ENCODE results near the gene ATP13A1.
"Not testable (repeated sequence)": the region's sequence is repeated elsewhere in the genome, so short reads cannot be mapped to it uniquely, and the experiment has no call there.

ATP13A1 gene

DNA sequence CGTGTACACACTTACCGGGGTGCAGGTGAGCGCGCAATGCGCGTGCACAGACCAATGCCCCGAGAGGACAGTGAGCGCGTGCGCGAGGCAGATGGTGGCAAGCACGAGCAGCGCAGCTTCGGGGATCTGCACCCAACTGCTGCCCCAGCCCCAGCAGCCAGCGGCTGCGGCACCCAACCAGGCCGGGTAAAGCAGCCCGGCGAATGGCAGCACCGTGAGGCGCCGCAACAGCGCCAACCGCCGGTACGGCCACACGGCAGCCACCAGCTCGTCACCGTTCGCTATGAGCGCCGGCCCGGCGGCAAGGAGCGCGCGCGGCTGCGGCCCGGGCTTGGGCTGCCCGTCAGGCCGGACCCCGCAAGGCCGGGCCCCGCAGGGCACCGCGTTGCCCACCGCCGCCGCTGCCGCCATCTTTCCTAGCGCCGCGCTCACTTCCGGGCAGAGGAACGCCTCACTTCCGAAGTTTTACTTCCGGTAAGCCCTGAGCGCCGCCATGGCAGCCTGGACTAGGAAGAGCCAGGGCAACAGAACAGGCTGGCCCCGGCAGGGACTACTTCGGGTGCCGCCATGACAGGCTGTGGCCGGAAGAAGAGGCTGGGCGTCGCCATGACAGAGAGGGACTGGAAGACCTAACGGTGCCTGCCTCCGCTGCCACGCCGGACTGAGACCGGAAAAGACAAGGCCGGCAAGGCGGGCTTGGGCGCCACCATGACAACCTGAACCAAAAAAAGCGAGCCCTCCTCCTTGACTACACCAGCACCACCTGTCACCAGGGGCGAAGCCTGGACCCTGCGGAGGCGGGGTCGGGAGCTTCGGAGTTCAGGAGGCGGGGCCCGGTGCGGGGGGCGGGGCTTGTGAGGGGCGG lies at the start of gene ATP13A1:
Gene ATP13A1 (minus strand): TSS at position 421 of the 865 bp plus-strand sequence. CDS start 10 bp downstream, at position 411.
- peak; percentile 95 for DNase-seq (ENCODE audit: low spot score)

DNA sequence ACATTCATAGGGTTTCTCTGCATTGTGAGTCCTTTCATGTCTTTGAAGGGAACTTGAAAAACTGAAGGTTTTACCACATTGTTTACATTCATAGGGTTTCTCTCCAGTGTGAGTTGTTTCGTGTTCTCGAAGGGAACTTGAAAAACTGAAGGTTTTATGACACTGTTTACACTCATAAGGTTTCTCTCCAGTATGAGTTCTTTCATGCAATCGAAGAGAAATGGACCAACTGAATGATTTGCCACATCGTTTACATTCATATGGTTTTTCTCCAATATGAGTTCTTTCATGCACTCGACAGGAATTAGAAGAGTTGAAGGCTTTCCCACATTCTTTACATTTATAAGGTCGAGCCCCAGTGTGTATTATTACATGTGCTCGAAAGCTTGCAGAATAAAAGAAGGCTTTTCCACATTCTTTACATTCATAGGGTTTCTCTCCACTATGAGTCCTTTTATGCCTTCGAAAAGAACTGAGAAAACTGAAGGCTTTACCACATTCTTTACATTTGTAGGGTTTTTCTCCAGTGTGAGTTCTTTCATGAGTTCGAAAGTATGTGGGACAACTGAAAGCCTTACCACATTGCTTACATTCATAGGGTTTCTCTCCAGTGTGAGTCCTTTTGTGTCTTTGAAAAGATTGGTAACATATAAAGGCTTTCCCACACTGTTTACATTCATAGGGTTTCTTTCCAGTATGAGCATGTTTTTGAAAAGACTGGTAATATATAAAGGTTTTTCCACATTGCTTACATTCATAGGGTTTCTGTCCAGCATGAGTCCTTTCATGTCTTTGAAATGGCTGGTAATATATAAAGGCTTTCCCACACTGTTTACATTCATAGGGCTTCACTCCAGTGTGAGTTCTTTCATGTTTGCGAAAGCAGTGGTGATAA lies 48.7 kb upstream of the ATP13A1 start:
- no peak for DNase-seq (ENCODE audit: low spot score)

DNA sequence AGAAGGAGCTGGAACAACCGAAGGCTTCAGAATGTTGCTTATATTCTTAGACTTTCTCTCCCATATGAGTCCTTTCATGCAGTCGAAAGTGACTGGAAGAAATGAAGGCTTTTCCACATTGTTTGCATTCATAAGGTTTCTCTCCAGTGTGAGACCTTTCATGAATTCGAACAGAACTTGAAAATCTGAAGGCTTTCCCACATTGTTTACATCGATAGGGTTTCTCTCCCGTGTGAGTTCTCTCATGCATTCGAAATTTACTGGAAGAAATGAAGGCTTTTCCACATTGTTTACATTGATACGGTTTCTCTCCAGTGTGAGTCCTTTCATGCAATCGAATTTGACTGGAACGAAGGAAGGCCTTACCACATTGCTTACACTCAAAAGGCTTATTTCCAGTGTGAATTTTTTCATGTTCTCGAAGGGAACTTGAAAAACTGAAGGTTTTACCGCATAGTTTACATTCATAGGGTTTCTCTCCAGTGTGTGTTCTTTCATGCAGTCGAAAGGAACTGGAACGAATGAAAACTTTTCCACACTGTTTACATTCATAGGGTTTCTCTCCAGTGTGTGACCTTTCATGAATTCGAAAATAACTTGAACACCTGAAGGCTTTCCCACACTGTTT lies 47.9 kb upstream of the ATP13A1 start:
- no peak for DNase-seq (ENCODE audit: low spot score)

DNA sequence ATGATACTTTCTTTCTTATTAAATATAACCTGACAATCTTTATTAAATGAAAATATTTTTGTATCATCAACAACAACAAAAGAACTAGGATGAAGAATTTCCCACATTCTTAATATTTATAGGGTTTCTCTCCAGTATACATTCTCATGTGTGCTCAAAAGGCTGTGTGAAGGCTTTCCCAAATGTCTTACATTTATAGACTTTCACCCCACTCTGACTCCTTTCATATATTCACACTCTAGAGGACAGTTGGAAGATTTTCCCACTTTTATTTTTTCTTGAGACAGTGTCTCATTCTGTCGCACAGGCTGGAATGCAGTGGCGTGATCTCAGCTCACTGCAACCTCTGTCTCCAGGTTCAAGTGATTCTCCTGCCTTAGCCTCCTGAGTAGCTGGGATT lies 47.0 kb upstream of the ATP13A1 start:
- DNase-seq (ENCODE audit: low spot score), result no peak

DNA sequence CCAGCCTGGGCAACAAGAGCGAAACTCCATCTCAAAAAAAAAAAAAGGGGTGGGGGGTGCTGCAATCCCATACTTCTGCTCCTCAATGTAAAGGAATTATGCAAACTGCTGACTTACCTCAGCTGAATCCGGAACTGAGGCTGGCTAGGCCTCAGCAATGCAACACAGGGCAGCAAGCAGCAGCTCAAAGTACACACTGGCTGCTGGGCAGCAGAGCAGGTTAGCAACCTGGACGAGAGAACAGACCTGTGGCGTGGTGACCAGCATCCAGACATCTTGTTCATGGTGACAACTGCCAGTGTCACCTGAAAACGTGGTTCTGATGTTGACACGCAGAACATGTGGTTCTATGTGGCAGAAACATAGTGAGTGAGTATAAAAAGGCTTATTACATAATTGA lies 41.4 kb upstream of the ATP13A1 start:
- DNase-seq (ENCODE audit: low spot score), result no peak

DNA sequence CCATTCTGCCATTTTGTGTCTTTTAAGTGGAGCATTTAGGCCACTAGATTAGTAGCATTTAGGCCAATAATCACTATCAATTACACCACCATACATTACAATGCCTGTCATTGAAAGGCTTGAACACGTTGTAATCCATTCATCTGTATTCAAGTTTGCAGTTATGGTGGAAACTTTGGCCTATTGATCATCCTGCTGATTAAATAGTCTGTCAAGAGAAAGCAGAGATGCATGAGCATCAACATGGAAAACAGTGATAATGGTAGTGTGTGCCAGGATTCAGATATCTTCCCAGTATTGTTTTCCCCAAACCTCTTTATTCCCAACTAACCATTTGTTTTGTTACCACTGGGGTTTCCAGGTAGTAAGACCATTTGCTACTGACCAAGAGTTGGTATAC lies 37.0 kb upstream of the ATP13A1 start:
- DNase-seq (ENCODE audit: low spot score), result not testable (repeated sequence)

DNA sequence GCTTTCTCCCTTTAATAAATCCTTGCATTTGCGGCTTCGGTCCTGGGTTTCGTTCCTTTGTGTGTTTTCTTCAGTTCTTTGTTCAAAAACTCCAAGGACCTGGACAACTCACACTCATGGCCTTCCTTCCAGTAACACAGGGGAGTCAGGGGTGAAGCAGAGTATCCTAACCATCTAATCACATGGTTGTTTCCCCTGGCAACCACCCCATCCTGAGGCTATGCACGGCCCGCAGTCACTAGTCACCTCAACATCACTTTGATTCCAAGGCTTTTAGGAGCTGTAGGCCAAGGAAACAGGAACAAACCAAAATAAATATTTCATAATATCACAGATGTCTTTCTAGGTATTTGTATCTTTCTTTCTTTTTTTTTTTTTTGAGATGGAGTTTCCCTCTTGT lies 34.1 kb upstream of the ATP13A1 start:
- no peak for DNase-seq (ENCODE audit: low spot score)

DNA sequence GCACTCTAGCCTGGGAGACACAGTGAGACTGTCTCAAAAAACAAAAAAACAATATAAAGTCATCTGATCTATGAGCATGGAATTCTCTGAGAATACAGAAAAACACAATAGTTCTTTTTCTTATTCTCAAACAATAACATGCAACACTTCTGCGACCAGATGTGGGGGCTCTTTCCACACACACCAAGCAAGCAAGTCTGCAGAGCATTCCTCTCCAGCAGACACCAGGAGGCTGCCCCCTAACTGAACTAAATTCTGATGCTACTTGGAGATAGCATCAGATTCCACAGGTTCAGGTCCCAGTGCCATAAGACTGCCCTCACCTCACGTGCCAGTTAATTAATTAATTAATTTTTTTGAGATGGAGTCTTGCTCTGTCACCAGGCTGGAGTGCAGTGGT lies 32.9 kb upstream of the ATP13A1 start:
- DNase-seq (ENCODE audit: low spot score), result no peak

DNA sequence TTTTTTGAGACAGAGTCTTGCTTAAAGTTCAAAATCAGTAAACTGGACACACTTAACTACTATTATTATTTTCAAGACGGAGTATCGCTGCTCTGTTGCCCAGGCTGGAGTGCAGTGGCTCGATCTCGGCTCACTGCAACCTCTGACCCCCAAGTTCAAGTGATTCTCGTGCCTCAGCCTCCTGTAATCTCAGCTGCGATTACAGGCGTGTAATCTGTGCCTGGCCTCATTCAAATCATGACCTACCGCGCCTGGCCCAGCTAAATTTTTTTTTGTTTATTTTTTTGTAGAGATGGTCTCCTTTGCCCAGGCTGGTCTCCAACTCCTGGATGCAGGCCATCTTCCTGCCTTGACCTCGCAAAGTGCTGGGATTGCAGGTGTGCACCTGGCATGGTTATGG lies 28.2 kb upstream of the ATP13A1 start:
- DNase-seq (ENCODE audit: low spot score), result no peak

DNA sequence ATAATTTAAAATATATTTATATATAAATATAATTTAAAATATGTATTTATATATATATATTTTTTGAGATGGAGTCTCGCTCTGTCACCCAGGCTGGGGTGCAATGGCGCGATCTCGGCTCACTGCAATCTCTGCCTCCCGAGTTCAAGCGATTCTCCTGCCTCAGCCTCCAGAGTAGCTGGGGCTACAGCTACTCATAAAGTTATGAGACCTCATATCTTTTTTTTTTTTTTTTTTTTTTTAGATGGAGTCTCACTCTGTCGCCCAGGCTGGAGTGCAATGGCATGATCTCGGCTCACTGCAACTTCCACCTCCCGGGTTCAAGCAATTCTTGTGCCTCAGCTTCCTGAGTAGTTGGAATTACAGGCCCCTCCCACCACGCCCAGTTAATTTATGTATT lies 25.5 kb upstream of the ATP13A1 start:
- DNase-seq (ENCODE audit: low spot score), result not testable (repeated sequence)

DNA sequence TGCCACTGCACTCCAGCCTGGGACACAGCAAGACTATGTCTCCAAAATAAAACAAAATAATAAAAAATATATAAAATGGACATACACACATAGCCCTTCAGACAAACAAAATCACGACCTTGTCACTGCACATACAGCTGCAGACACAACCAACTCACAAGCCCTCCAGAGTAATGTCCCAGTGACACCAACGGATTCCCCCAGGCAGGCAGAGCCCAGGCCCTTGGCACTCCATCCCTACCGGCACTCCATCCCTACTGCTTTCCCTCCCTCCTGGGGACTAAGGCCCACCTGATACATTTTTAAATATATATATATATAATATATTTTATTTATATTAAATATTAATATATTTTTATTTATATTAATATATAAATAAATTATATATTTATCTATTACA lies 23.6 kb upstream of the ATP13A1 start:
- no peak for DNase-seq (ENCODE audit: low spot score)

DNA sequence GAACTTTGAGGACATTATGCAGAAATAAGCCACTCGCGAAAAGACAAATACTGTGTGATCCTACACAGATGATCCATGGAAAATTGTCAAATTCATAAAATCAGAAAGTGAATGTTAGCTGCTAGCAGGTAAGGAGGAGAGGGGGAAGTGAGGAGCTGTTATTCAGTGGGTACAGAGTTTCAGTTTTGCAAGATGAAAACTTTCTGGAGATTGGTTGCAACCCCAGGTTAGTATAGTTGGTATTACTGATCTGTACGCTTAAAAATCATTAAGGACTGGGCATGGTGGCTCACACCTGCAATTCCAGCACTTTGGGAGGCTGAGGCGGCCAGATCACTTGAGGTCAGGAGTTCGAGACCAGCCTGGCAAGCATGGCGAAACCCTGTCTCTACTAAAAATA lies 23.1 kb upstream of the ATP13A1 start:
- DNase-seq (ENCODE audit: low spot score), result no peak

DNA sequence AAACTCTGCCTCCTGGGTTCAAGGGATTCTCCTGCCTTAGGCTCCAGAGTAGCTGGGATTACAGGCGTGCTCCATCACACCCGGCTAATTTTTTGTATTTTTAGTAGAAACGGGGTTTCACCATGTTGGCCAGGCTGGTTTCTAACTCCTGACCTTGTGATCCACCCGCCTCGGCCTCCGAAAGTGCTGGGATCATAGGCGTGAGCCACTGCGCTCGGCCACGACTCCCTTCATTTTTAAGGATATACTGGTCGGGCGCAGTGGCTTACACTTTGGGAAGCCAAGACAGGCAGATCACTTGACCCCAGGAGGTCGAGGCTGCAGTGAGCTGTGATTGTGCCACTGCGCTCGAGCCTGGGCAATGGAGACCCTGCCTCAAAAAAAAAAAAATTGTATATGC lies 22.6 kb upstream of the ATP13A1 start:
- DNase-seq (ENCODE audit: low spot score), result not testable (repeated sequence)

DNA sequence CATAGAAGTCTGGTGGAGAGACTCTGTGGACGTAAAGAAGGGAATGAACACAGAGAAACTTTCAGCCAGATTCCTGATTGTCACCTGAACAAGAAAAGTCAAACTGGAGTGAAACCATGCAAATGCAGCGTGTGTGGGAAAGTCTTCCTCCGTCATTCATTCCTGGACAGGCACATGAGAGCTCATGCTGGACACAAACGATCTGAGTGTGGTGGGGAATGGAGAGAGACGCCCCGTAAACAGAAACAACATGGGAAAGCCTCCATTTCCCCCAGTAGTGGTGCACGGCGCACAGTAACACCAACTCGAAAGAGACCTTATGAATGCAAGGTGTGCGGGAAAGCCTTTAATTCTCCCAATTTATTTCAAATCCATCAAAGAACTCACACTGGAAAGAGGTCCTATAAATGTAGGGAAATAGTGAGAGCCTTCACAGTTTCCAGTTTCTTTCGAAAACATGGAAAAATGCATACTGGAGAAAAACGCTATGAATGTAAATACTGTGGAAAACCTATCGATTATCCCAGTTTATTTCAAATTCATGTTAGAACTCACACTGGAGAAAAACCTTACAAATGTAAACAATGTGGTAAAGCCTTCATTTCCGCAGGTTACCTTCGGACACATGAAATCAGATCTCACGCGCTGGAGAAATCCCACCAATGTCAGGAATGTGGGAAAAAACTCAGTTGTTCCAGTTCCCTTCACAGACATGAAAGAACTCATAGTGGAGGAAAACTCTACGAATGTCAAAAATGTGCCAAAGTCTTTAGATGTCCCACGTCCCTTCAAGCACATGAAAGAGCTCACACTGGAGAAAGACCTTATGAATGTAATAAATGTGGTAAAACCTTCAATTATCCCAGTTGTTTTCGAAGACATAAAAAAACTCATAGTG lies 15.9 kb upstream of the ATP13A1 start:
- DNase-seq (ENCODE audit: low spot score), result no peak

DNA sequence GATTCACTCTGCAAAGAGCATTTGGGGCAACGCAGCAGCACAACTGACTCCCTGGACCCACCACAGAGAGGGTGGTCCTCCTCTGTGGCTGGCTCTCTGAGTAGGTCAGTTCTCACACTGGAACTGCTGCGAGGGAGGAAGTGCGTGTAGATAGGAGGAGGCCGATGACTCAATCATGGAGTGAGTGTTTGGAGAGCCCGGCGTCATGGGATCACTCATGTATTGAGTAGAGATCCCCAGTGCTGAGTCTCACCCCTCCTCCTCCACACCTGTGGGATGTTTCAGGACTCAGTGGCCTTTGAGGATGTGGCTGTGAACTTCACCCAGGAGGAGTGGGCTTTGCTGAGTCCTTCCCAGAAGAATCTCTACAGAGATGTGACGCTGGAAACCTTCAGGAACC lies 14.1 kb upstream of the ATP13A1 start:
- DNase-seq (ENCODE audit: low spot score), result peak; percentile 23

DNA sequence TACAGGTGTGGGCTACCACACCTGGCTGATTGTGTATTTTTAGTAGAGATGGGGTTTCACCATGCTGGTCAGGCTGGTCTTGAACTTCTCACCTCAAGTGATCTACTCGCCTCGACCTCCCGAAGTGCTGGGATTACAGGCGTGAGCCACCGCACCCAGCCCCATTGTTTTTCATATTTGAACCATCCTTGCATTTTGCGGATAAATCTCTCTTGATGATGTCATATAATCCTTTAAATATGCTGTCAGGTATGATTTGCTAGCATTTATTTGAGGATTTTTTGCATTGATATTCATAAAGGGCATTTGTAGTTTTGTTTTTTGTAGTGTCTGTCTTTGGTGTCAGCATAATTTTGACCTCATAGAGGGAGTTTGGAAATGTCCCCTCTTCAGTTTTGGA lies 10.8 kb upstream of the ATP13A1 start:
- DNase-seq (ENCODE audit: low spot score), result no peak

DNA sequence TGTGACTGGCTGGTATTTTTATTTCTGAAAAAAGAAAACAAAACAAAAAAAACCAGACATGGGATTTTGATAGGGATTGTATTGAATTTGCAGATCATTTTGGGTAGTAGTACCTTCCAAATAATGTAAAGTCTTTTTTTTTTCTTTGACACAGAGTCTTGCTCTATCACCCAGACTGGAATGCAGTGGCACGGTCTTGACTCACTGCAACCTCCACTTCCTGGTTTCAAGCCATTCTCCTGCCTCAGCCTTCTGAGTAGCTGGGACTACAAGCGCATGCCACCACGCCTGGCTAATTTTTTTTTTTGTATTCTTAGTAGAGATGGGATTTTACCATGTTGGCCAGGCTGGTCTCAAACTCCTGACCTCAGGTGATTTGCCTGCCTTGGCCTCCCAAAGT lies 9.3 kb upstream of the ATP13A1 start:
- DNase-seq (ENCODE audit: low spot score), result peak; percentile 54

DNA sequence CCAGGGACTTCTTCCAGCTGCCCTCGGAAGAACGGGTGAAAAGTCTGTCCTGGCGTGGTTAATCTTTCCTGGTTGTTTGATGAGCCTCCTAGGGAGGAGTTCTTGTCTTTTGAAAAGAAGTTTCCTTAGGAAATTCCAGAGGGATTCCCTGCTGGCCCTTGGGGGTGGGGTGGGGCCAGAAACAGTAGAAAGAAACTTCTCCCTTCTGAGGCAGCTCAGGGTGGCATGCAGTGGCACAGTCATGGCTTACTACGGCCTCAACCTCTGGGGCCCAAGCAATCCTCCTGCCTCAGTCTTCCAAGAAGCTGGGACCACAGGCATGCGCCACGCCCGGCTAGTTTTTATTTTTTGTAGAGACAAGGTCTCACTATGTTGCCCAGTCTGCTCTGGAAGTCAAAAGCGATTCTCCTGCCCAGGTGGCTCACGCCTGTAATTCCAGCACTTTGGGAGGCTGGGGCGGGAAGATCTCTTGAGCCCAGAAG lies 6.6 kb upstream of the ATP13A1 start:
- DNase-seq (ENCODE audit: low spot score), result no peak

DNA sequence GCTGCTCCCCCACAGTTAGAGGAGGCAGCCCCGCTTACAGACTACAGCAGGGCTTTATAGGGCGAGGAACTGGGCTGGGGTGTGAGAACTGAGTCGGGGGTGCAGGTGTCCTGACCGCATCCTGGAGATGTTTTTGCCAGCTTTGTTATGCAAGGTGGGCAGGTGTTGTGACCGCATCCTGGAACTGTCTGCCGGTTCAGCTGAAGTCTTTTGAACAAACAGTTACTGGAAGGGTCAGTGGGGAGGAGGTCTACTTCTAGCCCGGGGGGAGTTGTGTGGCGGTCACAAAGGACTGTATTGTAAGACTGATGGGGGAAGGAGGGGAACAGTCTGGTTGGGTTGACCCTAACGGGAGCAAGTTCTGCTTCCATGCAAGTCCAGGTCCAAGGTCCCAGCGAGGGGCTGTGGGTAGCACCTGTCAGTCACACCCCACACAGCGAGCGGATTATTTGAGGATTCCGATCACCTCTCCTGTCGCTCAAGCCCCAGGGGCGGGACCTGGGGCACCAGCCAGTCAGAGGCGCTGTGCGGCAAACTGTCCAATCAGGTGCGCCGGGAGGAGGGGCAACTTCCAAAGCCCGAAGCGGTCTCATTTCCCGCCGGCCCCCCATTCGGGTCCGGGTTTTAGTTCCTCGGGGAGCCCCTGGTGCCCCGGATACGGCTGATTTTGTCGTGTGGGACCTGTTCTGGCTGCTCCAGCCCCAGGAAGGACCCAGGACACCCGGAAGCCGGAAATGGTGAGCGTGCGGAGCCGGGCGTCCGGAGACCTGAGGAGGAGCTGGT lies 4.9 kb upstream of the ATP13A1 start, which contains the start of gene ZNF101:
Gene ZNF101 (plus strand): TSS at position 610 of the 783 bp plus-strand sequence. CDS start 125 bp downstream, at position 735.
- DNase-seq (ENCODE audit: low spot score), result peak; percentile 97

DNA sequence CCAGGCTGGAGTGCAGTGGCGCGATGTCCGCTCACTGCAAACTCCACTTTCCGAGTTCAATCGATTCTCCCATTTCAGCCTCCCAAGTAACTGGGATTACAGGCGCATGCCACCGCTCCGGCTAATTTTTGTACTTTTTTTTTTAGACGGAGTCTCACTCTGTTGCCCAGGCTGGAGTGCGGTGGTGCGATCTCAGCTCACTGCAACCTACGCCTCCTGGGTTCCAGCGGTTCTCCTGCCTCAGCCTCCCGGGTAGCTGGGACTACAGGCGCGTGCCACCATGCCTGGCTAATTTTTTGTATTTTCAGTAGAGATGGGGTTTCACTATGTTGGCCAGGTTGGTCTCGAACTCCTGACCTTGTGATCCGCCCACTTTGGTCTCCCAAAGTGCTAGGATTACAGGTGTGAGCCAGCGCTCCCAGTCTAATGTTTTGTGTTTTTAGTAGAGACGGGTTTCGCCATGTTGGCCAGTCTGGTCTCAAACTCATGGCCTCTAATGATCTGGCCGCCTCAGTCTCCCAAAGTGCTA lies 2.0 kb upstream of the ATP13A1 start:
- not testable (repeated sequence) for DNase-seq (ENCODE audit: low spot score)

Data from RKO (cell line).